Mucosa of rectum (tissue), 2 donors: ENCODE measurements around the gene BBIP1.
"Not testable (repeated sequence)": the region's sequence is repeated elsewhere in the genome, so short reads cannot be mapped to it uniquely, and the experiment has no call there.

Experiments
- H3K27ac ChIP-seq, 2 donors: one replicate each; pipeline ENCODE4 v1.7.0; 2013; ENCODE audit warnings: inconsistent platforms in 2 of 2, low read depth in 2 of 2, low read length in 2 of 2
- H3K27me3 ChIP-seq, 2 donors: one replicate each; pipeline ENCODE4 v1.7.0; 2013; ENCODE audit warnings: low read length in 2 of 2; ENCODE audit not compliant: control insufficient read depth in 2 of 2, insufficient read depth in 2 of 2
- H3K36me3 ChIP-seq, 2 donors: one replicate each; pipeline ENCODE4 v1.7.0; 2013; ENCODE audit warnings: low read length in 2 of 2; ENCODE audit not compliant: control insufficient read depth in 2 of 2, insufficient read depth in 2 of 2
- H3K4me1 ChIP-seq, 2 donors: one replicate each; pipeline ENCODE4 v1.7.0; 2013; ENCODE audit warnings: low read length in 2 of 2, mild to moderate bottlenecking in 1 of 2; ENCODE audit not compliant: control insufficient read depth in 2 of 2, insufficient read depth in 2 of 2
- H3K4me3 ChIP-seq, 2 donors: one replicate each; pipeline ENCODE4 v1.7.0; 2013; ENCODE audit warnings: low read length in 2 of 2
- H3K9ac ChIP-seq, 2 donors: one replicate each; pipeline ENCODE4 v1.7.0; 2013; ENCODE audit warnings: low read length in 2 of 2, low read depth in 1 of 2, mild to moderate bottlenecking in 1 of 2
- H3K9me3 ChIP-seq, 2 donors: one replicate each; pipeline ENCODE4 v1.7.0; 2013; ENCODE audit warnings: low read length in 2 of 2; ENCODE audit not compliant: control insufficient read depth in 2 of 2
- donor health status: healthy.
- donor health status: Normal muscosa, but diverticular disease.

The BBIP1 gene

DNA sequence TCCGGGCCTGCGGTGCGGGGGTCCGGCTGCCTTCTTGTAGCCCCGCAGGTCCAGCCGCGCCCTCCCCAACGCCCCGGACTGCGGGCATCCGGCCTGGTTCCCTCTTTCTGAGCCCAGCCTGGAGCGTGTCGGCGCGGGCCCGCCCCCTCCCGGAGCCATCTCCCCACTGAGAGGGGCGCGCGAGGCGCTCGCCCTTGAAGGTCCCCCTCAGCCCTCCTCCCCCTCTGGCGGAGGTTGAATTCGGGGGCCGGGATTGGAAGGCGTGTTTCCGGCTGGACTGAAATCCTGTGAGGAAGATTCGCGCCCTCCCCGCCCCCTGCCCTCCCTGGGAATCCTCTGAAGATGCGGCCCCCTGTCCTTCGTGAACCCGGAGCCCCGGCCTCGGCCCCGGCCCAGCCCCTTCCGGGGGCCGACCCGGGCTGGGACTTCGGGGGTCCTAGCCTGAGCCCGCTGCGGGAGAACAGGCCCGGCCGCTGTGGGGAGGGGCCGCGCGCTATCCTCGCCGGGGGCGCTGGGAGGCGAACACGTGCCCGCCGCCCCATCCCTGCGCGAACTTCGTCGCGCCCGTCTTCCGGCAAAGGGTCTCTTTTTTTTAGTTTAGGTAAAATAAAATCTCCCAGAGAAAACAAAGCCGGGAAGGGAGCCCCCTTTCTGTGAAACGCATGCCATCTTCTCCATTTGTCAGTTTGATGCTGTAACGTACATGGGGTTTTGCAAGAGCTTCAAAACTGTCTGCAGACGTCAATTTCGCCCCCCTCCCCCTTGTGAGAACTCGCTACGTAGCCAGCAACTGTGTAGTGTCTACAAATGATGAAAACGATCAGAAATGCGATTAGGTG is 46.6 kb downstream of the BBIP1 start:
- Histone ChIP-seq H3K4me3 (peak overlapping the region; percentile 66 to 92), H3K9ac (peak overlapping the region; percentile 79 to 83), H3K27ac (peak overlapping the region; percentile 97), H3K27me3 (no peaks in the 10 kb centered on the region), H3K9me3 (no peaks in the 10 kb centered on the region), H3K36me3 (peaks cover 9 to 10% of the 10 kb centered on the region in 2 donors), H3K4me1 (peaks cover 23 to 37% of the 10 kb centered on the region in 2 donors)

DNA sequence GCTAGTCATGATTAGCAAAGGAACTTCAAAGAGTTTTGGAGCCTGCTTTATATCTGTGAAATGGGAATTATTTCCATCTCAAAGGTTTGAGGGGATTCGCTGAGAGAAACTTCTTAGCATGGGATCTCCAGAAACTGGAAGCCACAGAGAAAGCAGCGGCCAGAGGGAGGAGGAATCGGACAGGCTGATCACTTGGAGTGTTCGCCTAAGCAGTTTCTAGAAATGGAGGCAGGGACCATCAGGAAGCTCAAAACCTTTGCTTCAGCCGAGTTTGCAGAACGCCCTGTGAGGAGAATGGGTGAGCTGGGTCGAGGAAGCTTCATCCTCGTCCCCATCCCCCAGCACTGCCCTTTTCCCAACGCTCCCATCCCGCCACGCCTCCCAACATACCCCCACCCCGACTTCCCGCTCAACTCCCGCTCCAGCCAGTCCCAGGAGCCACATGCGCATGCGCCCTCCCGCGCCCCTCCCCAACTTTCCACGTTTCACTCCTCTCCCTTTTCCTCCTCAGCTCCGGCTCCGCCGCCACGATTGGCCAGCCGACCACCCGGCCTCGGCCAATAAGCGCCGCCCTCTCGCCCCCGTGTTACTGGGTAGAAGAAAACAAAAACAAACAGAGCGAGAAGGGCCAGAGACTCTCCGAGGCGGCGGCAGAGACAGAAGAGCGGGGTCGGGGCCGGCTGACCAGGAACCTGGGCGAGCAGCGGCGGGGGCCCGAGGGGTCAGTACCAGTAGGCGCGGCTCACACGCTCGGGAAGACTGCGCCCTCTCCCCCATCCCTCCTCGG is 47.5 kb downstream of the BBIP1 start, which contains the start of gene PDCD4:
PDCD4 (plus strand) TSS at position 631 of the 787 bp plus-strand sequence. CDS start 4,100 bp downstream, outside the sequence.
- Histone ChIP-seq H3K9me3 (no peaks in the 10 kb centered on the region), H3K27ac (peak within 1 kb of the TSS; percentile 97), H3K4me3 (peak within 1 kb of the TSS; percentile 66 to 92), H3K36me3 (peaks cover 5 to 7% of the 10 kb centered on the region in 2 donors), H3K4me1 (peaks cover 30 to 42% of the 10 kb centered on the region in 2 donors), H3K9ac (peak within 1 kb of the TSS; percentile 79 to 83), H3K27me3 (no peaks in the 10 kb centered on the region)

GRCh38 chr10:110870823-110871297 is 48.1 kb downstream of the BBIP1 start:
- Histone ChIP-seq H3K27ac (peak overlapping the region; percentile 97), H3K9me3 (no peaks in the 10 kb centered on the region), H3K27me3 (no peaks in the 10 kb centered on the region), H3K36me3 (peaks cover under 1 to 5% of the 10 kb centered on the region in 2 donors), H3K9ac (peak overlapping the region; percentile 79 to 81), H3K4me1 (peaks cover 36 to 46% of the 10 kb centered on the region in 2 donors), H3K4me3 (peak overlapping the region; percentile 66 to 92)

DNA sequence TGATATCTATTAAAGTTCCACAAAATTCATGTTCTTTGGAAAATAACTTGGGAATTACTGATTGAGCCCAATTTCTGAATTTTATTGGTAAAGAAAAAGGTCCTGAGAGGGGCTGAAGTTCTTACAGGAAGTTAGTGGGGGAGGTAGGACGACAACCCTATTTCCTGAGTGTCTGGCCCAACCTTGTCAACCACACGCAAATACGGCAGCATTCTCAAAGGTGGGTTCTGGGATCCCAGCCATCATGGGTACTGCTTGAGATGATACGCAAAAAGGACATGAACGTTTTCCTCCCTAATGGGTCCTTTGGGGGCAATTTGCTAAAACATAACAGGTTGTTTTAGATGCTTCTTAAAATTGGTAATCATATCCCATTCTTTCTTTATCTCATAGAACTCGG is 50.0 kb downstream of the BBIP1 start:
- Histone ChIP-seq H3K4me3 (peak overlapping the region in 1 of 2 donors; percentile 28), H3K27ac (peak overlapping the region; percentile 97 to 98)

GRCh38 chr10:110867807-110868465 is 51.0 kb downstream of the BBIP1 start:
- peak overlapping the region; percentile 97 to 98 for H3K27ac ChIP-seq
- H3K4me1 ChIP-seq, result peaks cover 56 to 65% of the 10 kb centered on the region in 2 donors
- no peaks in the 10 kb centered on the region for H3K27me3 ChIP-seq
- no peaks in the 10 kb centered on the region for H3K36me3 ChIP-seq
- H3K9me3 ChIP-seq, result no peaks in the 10 kb centered on the region
- peak overlapping the region; percentile 20 to 57 for H3K9ac ChIP-seq
- peak overlapping the region in 1 of 2 donors; percentile 14 for H3K4me3 ChIP-seq

More for the DNA sequence above, 50.0 kb downstream of the BBIP1 start:
- peak overlapping the region in 1 of 2 donors; percentile 3 for H3K9ac ChIP-seq
- H3K27me3 ChIP-seq, result no peaks in the 10 kb centered on the region
- no peaks in the 10 kb centered on the region for H3K9me3 ChIP-seq
- H3K4me1 ChIP-seq, result peaks cover 51 to 60% of the 10 kb centered on the region in 2 donors
- no peaks in the 10 kb centered on the region for H3K36me3 ChIP-seq

DNA sequence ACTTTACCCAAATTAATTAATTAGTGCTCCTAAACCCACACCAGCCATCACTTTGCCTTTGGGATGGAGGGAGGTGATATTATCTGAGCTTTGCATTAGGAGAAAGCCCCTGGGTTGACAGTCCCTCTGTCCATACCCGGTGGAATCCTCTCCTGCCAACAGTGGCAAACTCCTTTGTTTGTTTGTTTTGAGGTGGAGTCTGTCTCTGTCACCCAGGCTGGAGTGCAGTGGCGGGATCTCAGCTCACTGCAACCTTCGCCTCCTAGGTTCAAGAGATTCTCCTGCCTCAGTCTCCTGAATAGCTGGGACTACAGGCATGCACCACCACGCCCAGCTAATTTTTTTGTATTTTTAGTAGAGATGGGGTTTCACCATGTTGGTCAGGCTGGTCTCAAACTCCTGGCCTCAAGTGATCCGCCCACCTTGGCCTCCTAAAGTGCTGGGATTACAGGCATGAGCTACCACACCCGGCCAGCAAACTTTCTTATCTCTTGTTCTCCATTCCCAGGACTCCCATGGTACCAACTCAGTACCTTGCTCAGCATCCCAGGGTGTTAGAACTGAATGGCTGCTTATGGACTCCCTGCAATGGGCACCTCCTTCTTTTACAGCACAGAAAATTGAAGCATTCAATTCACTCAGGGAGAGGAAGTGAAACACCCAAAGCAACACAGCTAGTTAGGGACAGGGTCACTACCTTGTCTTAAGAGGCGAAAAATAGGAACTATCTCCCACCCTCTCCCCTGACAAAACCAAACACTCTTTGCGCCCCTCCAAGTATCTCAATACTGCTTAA is 51.8 kb downstream of the BBIP1 start:
- not testable (repeated sequence) for H3K9me3 ChIP-seq, H3K27me3 ChIP-seq, H3K36me3 ChIP-seq
- Histone ChIP-seq H3K27ac (peak overlapping the region; percentile 97 to 98), H3K4me3 (peak overlapping the region in 1 of 2 donors; percentile 14), H3K4me1 (peaks cover 62 to 68% of the 10 kb centered on the region in 2 donors), H3K9ac (peak overlapping the region; percentile 14 to 57)

GRCh38 chr10:110865809-110866482 is 53.0 kb downstream of the BBIP1 start:
- peaks cover 67% of the 10 kb centered on the region in 2 donors for H3K4me1 ChIP-seq
- H3K27ac ChIP-seq, result peak overlapping the region; percentile 97 to 98
- H3K9ac ChIP-seq, result peak overlapping the region; percentile 72 to 76

GRCh38 chr10:110865186-110865808 is 53.7 kb downstream of the BBIP1 start:
- H3K27ac ChIP-seq, result peak overlapping the region; percentile 97 to 98
- H3K4me1 ChIP-seq, result peaks cover 67% of the 10 kb centered on the region in 2 donors
- no peaks in the 10 kb centered on the region for H3K36me3 ChIP-seq
- no peaks in the 10 kb centered on the region for H3K27me3 ChIP-seq
- H3K9me3 ChIP-seq, result no peaks in the 10 kb centered on the region
- H3K4me3 ChIP-seq, result peak overlapping the region in 1 of 2 donors; percentile 73
- H3K9ac ChIP-seq, result peak overlapping the region; percentile 72 to 76

More at GRCh38 chr10:110865809-110866482, 53.0 kb downstream of the BBIP1 start:
- Histone ChIP-seq H3K9me3 (no peaks in the 10 kb centered on the region), H3K36me3 (no peaks in the 10 kb centered on the region), H3K27me3 (no peaks in the 10 kb centered on the region), H3K4me3 (no peak overlapping the region)
